GM12878 (cell line): ENCODE data around the gene EXPH5. TPM values are rescaled to one million over a fixed set of nuclear protein-coding genes. Genes with fewer than 3 reads are reported as not detected.

Experiments used
- ATAC-seq: fragments of 200-7000 bp; cut with Tn5 transposase; 3 replicates; pipeline ENCODE4 v1.9.1; 2020; ENCODE audit warnings: mild to moderate bottlenecking, moderate library complexity
- BruUV-seq: library from RNA; stranded (reverse); fragments of 400-500 nt; replicated peaks from 2 replicates; lab custom pipeline; 2021; lab: Mats Ljungman, UMichigan
- CTCF ChIA-PET: fragments of 300-600 bp; sonication (Branson Sonifier 250); formaldehyde crosslinking; extraction: SDS; loops from one replicate; lab custom pipeline; 2021; ENCODE audit warnings: inconsistent platforms; lab: Yijun Ruan, JAX
- POLR2A ChIA-PET: fragments of 350-600 bp; formaldehyde crosslinking; extraction: SDS; loops from one replicate; lab custom pipeline; 2021; ENCODE audit warnings: inconsistent platforms; lab: Charles Lee
- RAD21 ChIA-PET: fragments of 300-600 bp; sonication (Branson Sonifier 250); formaldehyde crosslinking; loops from one replicate; lab custom pipeline; 2023; ENCODE audit warnings: antibody characterized with exemption; ENCODE audit not compliant: unreplicated experiment; lab: Charles Lee
- SMC1A ChIA-PET: fragments of 300-600 bp; sonication (Branson Sonifier 250); formaldehyde crosslinking; loops from one replicate; lab custom pipeline; 2023; ENCODE audit not compliant: unreplicated experiment, uncharacterized antibody; lab: Charles Lee
- DNase-seq: peaks from one replicate; pipeline ENCODE4 v3.0.0-alpha.2; 2011; ENCODE audit warnings: low read depth, low spot score
- FAIRE-seq: peaks from 3 replicates; lab custom pipeline; 2011; peaks lifted over from hg19 to GRCh38; lab: Jason Lieb, UNC
- H2AFZ ChIP-seq: 2 replicates; pipeline ENCODE4 v1.6.0; 2011; ENCODE audit warnings: low read depth, low read length, control low read depth; ENCODE audit not compliant: control insufficient read depth
- H3K27ac ChIP-seq: 2 replicates; pipeline ENCODE4 v1.5.1; 2011; ENCODE audit warnings: control low read depth; ENCODE audit not compliant: control insufficient read depth, insufficient read depth
- H3K27me3 ChIP-seq, 2 experiments: replicated peaks in 1 of 2; 2 replicates each; pipeline versions ENCODE4 v1.6.0 to v1.6.1; 2011; ENCODE audit warnings: low read length in 1 of 2; ENCODE audit not compliant: control insufficient read depth in 2 of 2, insufficient read depth in 2 of 2
- H3K36me3 ChIP-seq, 2 experiments: 2 replicates each; pipeline ENCODE4 v1.5.1; 2011; ENCODE audit warnings: low read length in 1 of 2; ENCODE audit not compliant: control insufficient read depth in 2 of 2, insufficient read depth in 2 of 2
- H3K4me1 ChIP-seq: 2 replicates; pipeline ENCODE4 v1.6.1; 2011; ENCODE audit warnings: mild to moderate bottlenecking, low read length, moderate library complexity, mixed read lengths; ENCODE audit not compliant: control insufficient read depth, insufficient read depth
- H3K4me2 ChIP-seq: 2 replicates; pipeline ENCODE4 v1.6.0; 2011; ENCODE audit warnings: control low read depth; ENCODE audit not compliant: control insufficient read depth, insufficient read depth
- H3K4me3 ChIP-seq: fragments of 200-600 bp; sonication (generic); 2 replicates; pipeline ENCODE4 v1.5.1; 2016
- H3K79me2 ChIP-seq: 2 replicates; pipeline ENCODE4 v1.6.0; 2011; ENCODE audit warnings: low read length; ENCODE audit not compliant: control insufficient read depth, insufficient read depth
- H3K9ac ChIP-seq: 2 replicates; pipeline ENCODE4 v1.8.0; 2011; ENCODE audit warnings: low read length, control low read depth, mixed read lengths; ENCODE audit not compliant: control insufficient read depth, insufficient read depth
- H3K9me3 ChIP-seq: replicated peaks from 3 replicates; pipeline ENCODE4 v1.5.1; 2011; ENCODE audit warnings: mild to moderate bottlenecking, low read length; ENCODE audit not compliant: control insufficient read depth, insufficient read depth
- H4K20me1 ChIP-seq: 2 replicates; pipeline ENCODE4 v1.6.0; 2011; ENCODE audit not compliant: control insufficient read depth, insufficient read depth
- BHLHE40 ChIP-seq, 2 experiments: fragments of 450-650 bp in 1 of 2; IDR thresholded peaks; 2 replicates each; pipeline ENCODE4 v1.6.1; 2011 to 2017; ENCODE audit warnings: low read depth in 2 of 2, borderline replicate concordance in 1 of 2, improper control_type of control experiment in 1 of 2, low read length in 1 of 2, mild to moderate bottlenecking in 1 of 2
- BMI1 ChIP-seq: fragments of 450-650 bp; IDR thresholded peaks from 2 replicates; pipeline ENCODE4 v1.6.1; 2016; ENCODE audit warnings: mild to moderate bottlenecking, moderate library complexity, borderline replicate concordance
- CBFB ChIP-seq: IDR thresholded peaks from 2 replicates; pipeline ENCODE4 v1.6.1; 2016; ENCODE audit warnings: antibody characterized with exemption, low read depth
- CEBPB ChIP-seq, 2 experiments: fragments of 150-350 bp in 1 of 2; IDR thresholded peaks; 2 replicates each; pipeline ENCODE4 v1.6.1; 2012 to 2014; ENCODE audit warnings: low read depth in 2 of 2, low read length in 2 of 2, borderline replicate concordance in 1 of 2, inconsistent platforms in 1 of 2
- HCFC1 ChIP-seq: fragments of 150-350 bp; IDR thresholded peaks from 2 replicates; pipeline ENCODE4 v1.6.1; 2014; ENCODE audit warnings: low read length
- IKZF1 ChIP-seq: fragments of 450-650 bp; conservative IDR thresholded peaks from 2 replicates; pipeline ENCODE4 v1.6.1; 2017; ENCODE audit warnings: antibody characterized with exemption, mild to moderate bottlenecking
- JUNB ChIP-seq: IDR thresholded peaks from 2 replicates; pipeline ENCODE4 v1.6.1; 2016; ENCODE audit warnings: antibody characterized with exemption, mild to moderate bottlenecking
- MEF2B ChIP-seq: fragments of 450-650 bp; IDR thresholded peaks from 2 replicates; pipeline ENCODE4 v1.6.1; 2018; ENCODE audit warnings: mild to moderate bottlenecking, moderate library complexity; ENCODE audit not compliant: partially characterized antibody, poor library complexity, severe bottlenecking
- MYC ChIP-seq: IDR thresholded peaks from 2 replicates; pipeline ENCODE4 v1.6.1; 2011; ENCODE audit warnings: mild to moderate bottlenecking, low read length, moderate library complexity, inconsistent platforms; ENCODE audit not compliant: insufficient read depth, insufficient replicate concordance, insufficient read length, severe bottlenecking
- NBN ChIP-seq: fragments of 450-650 bp; IDR thresholded peaks from 2 replicates; pipeline ENCODE4 v1.6.1; 2016
- NR2F1 ChIP-seq: fragments of 450-650 bp; conservative IDR thresholded peaks from 2 replicates; pipeline ENCODE4 v1.6.1; 2017; ENCODE audit warnings: mild to moderate bottlenecking
- REST ChIP-seq: IDR thresholded peaks from 2 replicates; pipeline ENCODE4 v1.6.1; 2012; ENCODE audit warnings: mild to moderate bottlenecking, low read depth, low read length
- SMC3 ChIP-seq: IDR thresholded peaks from 2 replicates; pipeline ENCODE4 v1.6.1; 2011; ENCODE audit warnings: low read length, improper control_type of control experiment, borderline replicate concordance
- ZNF207 ChIP-seq: fragments of 450-650 bp; IDR thresholded peaks from 2 replicates; pipeline ENCODE4 v1.6.1; 2014; ENCODE audit warnings: antibody characterized with exemption, mild to moderate bottlenecking, borderline replicate concordance
- ZNF274 ChIP-seq: IDR thresholded peaks from one replicate; pipeline ENCODE4 v1.8.0; 2011; ENCODE audit not compliant: insufficient read length, insufficient read depth
- WGBS: methylation state at CpG from one replicate; pipeline ENCODE4 v1.1.6; 2016; ENCODE audit warnings: low lambda C conversion rate; ENCODE audit not compliant: insufficient replicate concordance, insufficient coverage; ENCODE audit errors: missing lambda C conversion rate; 5-methylcytosine and 5-hydroxymethylcytosine counted together
- in situ Hi-C: fragments of 300-500 bp; cut with MboI; formaldehyde crosslinking; loops from 9 replicates; pipeline ENCODE4 v1.14.3; 2018; ENCODE audit warnings: mixed read lengths
- intact Hi-C: fragments of 100-400 bp; cut with micrococcal nuclease; formaldehyde crosslinking; loops from one replicate; pipeline ENCODE4 v1.14.2; 2022; ENCODE audit not compliant: unreplicated experiment
- polyA plus RNA-seq, 11 experiments: library from polyadenylated mRNA; depleted of rRNA in 4 of 11; unstranded in 6 of 11; stranded (reverse) in 5 of 11; fragments of >200 nt; fragmentation: Nextera tagmentation in 4 of 11; fragmentation: Illumina TruSeq in 1 of 11; extraction: Ambion mirVana in 4 of 11; extraction: Trizol in 1 of 11; gene quantifications; 1 replicate in 1 of 11; 2 replicates in 10 of 11; pipeline versions ENCODE4 v1.2.1 to v1.2.3, GENCODE V29; 2011 to 2016; ENCODE audit warnings: inconsistent platforms in 2 of 11, missing spikeins in 2 of 11, low read depth in 1 of 11
- total RNA-seq, 4 experiments: library from RNA; depleted of rRNA in 3 of 4; stranded (reverse); fragments of >200 nt in 3 of 4; fragmentation: Illumina TruSeq in 1 of 4; extraction: Trizol in 1 of 4; gene quantifications; 2 replicates each; pipeline versions ENCODE4 v1.2.1 to v1.2.3, GENCODE V29; 2013 to 2021
- TF ChIP-seq, protein P1 (sequence below): IDR thresholded peaks from 2 replicates; pipeline ENCODE4 v1.6.1; 2011; ENCODE audit warnings: low read depth, mild to moderate bottlenecking, low read length, moderate library complexity, borderline replicate concordance; ENCODE audit errors: extremely low read depth
- TF ChIP-seq, protein P2 (sequence below): fragments of 150-350 bp; IDR thresholded peaks from 2 replicates; pipeline ENCODE4 v1.6.1; 2014; ENCODE audit warnings: mild to moderate bottlenecking, low read depth, low read length

Gene EXPH5
- total and polyA plus RNA-seq, 10 of the 15 experiments (the other 5 are each of a cell fraction or from before 2014, with no cell fraction given), result 0.69 to 11.1 (median 4.3) TPM

DNA sequence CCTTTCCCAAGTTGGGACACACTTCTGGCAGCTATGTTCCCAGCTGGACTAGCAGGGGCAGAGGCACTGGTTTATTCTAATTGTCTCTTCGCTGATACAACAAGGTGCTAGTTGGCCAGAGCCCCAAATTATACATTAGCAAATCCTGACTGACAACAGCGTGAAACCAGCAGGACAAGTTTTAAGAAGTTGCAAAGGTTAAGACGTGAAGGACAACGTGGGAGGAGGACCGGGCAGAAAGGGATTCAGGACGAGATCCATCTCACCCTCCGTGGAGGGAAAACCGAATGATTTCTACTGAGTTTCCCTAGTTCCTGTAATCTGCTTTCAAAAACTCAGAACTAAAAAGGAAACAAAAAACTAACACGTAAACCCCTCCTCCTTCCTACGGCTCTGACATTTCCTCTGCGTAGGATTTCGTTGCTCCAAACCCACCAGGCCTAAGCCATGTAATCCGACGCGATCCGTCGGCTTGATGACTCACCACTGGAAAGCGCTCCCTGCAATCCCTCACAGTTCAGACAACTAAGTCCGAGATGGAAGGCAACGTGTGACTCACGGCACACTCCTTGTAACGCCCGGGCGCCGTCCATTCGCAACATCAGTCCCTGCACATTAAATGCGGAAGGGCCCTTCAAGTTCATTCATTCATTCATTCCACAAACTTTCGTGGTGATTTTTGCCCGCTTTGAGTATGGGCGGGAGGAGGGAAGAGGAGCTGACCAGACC, 96.1 kb downstream of the EXPH5 start:
- H3K4me3 ChIP-seq, result peak overlapping the region; percentile 65
- DNase-seq, result peak; percentile 60
- ChIA-PET POLR2A (interaction anchor here (1.0 kb wide), 1 partner anchor 62 kb away, joined by 3 read pairs; no protein-coding TSS in a partner anchor), SMC1A (interaction anchor here (1.1 to 1.9 kb wide), 2 partner anchors 61 to 152 kb away, joined by 3 to 5 read pairs; no protein-coding TSS in a partner anchor), RAD21 (interaction anchor here (1.1 to 2.3 kb wide), 2 partner anchors 61 to 275 kb away, joined by 3 to 12 read pairs; partner anchors contain the start of genes ATM and NPAT), CTCF (no interaction called here)
- 1% methylated on average over 30 of the region's 30 CpGs for WGBS
- ATAC-seq, result peak; percentile 68
- H3K79me2 ChIP-seq, result peaks cover 12% of the 10 kb centered on the region
- TSS peak; percentile 74 for BruUV-seq
- H3K27me3 ChIP-seq, result no peaks in the 10 kb centered on the region
- intact Hi-C loops (loop anchor here (2.0 to 10.0 kb wide), 4 partner anchors 31 to 273 kb away; partner anchors contain the start of genes ATM, C11orf65, EXPH5 and NPAT), in situ Hi-C loops (no loop called here)
- no peaks in the 10 kb centered on the region for H3K4me1 ChIP-seq
- H3K9ac ChIP-seq, result peak overlapping the region; percentile 97
- H4K20me1 ChIP-seq, result no peaks in the 10 kb centered on the region
- H2AFZ ChIP-seq, result peak overlapping the region; percentile 79
- no peak for FAIRE-seq
- no peaks in the 10 kb centered on the region for H3K36me3 ChIP-seq
- no peaks in the 10 kb centered on the region for H3K9me3 ChIP-seq
- H3K4me2 ChIP-seq, result peak overlapping the region; percentile 94
- H3K27ac ChIP-seq, result peak overlapping the region; percentile 66
- TF ChIP-seq BHLHE40 (IDR thresholded peaks at IDR 0.05; ENCODE audit: borderline replicate concordance in 1 of 2, low read depth in 2 of 2, low read length in 1 of 2), result peak in 1 of 2 experiments; percentile 5; a peak in 1 of 4 replicates
- TF ChIP-seq JUNB, result peak; percentile 28; the same call in 1 of the 2 replicates
- TF ChIP-seq HCFC1, result no peak
- TF ChIP-seq, protein P1, sequence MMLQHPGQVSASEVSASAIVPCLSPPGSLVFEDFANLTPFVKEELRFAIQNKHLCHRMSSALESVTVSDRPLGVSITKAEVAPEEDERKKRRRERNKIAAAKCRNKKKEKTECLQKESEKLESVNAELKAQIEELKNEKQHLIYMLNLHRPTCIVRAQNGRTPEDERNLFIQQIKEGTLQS, result no peak
- peak; percentile 82 for TF ChIP-seq IKZF1
- no peak for TF ChIP-seq CEBPB (IDR thresholded peaks at IDR 0.05; ENCODE audit: borderline replicate concordance in 1 of 2, low read depth in 2 of 2, low read length in 2 of 2)
- TF ChIP-seq ZNF274, result no peak
- TF ChIP-seq NR2F1, result no peak
- TF ChIP-seq, protein P2, sequence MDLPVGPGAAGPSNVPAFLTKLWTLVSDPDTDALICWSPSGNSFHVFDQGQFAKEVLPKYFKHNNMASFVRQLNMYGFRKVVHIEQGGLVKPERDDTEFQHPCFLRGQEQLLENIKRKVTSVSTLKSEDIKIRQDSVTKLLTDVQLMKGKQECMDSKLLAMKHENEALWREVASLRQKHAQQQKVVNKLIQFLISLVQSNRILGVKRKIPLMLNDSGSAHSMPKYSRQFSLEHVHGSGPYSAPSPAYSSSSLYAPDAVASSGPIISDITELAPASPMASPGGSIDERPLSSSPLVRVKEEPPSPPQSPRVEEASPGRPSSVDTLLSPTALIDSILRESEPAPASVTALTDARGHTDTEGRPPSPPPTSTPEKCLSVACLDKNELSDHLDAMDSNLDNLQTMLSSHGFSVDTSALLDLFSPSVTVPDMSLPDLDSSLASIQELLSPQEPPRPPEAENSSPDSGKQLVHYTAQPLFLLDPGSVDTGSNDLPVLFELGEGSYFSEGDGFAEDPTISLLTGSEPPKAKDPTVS, result no peak
- peak; percentile 74; the same call in 1 of the 2 replicates for TF ChIP-seq NBN
- no peak for TF ChIP-seq BMI1
- TF ChIP-seq SMC3, result 0 out of 2 replicates have a peak, but pooled peaks have one; percentile 5
- peak; percentile 58; the same call in 1 of the 2 replicates for TF ChIP-seq CBFB
- TF ChIP-seq ZNF207, result no peak
- no peak for TF ChIP-seq REST
- peak; percentile 20 for TF ChIP-seq MEF2B
- TF ChIP-seq MYC, result peak; percentile 53
